Measurements from ENCODE around the gene GPR142. TPM values are rescaled to one million over a fixed set of nuclear protein-coding genes. Genes with fewer than 3 reads are reported as not detected.

Gene GPR142
- total RNA-seq, 1 donor from 2014 or later: 4.1 TPM

DNA sequence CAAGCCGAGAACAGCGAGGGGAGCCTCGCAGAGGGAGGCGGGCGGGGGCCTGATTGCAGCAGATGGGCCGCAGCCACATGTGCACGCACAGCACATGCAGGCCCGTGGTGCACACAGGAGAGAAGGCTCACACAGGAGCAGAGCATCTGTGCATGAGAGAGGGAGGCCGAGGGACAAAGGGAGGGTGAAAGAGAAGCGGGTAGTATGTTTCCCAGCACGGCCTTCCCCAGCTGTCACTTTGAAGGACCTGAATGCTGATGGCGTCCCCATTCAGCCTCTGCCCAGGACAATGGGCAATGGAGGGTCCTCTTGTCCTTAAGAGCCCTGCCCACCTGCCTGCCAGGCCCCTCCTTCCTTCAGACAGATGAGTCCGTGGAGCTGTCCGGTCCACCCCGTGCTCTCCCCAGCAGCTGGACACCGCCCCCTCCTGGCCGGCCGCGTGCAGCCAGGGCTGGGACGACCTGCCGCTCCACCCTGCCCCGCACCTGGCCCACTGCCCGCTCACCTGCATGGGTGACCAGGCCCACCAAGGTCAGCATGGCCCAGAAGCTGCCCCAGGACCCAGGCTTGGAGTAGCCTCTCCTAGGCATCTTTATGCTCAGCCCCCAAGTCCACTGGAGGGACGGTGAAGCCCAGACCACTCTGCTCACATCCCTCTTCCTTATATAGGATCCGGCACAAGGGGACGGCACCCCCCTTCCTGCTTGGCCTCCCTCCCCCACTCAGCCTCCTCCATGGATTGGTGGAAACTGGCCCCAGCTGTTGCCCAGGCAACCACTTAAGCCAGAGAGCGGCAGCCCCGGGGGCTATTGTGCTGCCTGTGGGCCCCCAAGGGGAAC is 5.9 kb upstream of the GPR142 start, which contains the start of gene BTBD17:
TSS of gene BTBD17 (minus strand) at position 639 of the 839 bp plus-strand sequence. CDS start at position 590, 49 bp downstream.
- H3K4me3 Mint-ChIP-seq: peak within 1 kb of the TSS; percentile 68
- no peak for DNase-seq (ENCODE audit: extremely low spot score, unreplicated experiment)
- peaks cover 29% of the 10 kb centered on the region for H3K27me3 Mint-ChIP-seq
- H3K27ac Mint-ChIP-seq: peak within 1 kb of the TSS; percentile 56
- peaks cover 7% of the 10 kb centered on the region for H3K4me1 Mint-ChIP-seq (ENCODE audit: unreplicated experiment)
- H3K9me3 Mint-ChIP-seq: no peaks in the 10 kb centered on the region
- H3K36me3 Mint-ChIP-seq: no peaks in the 10 kb centered on the region
- TF ChIP-seq, protein P1, sequence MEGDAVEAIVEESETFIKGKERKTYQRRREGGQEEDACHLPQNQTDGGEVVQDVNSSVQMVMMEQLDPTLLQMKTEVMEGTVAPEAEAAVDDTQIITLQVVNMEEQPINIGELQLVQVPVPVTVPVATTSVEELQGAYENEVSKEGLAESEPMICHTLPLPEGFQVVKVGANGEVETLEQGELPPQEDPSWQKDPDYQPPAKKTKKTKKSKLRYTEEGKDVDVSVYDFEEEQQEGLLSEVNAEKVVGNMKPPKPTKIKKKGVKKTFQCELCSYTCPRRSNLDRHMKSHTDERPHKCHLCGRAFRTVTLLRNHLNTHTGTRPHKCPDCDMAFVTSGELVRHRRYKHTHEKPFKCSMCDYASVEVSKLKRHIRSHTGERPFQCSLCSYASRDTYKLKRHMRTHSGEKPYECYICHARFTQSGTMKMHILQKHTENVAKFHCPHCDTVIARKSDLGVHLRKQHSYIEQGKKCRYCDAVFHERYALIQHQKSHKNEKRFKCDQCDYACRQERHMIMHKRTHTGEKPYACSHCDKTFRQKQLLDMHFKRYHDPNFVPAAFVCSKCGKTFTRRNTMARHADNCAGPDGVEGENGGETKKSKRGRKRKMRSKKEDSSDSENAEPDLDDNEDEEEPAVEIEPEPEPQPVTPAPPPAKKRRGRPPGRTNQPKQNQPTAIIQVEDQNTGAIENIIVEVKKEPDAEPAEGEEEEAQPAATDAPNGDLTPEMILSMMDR (conservative IDR thresholded peaks at IDR 0.05): peak; percentile 87

- no peak for DNase-seq (ENCODE audit: extremely low spot score, unreplicated experiment)
- Mint-ChIP-seq H3K27ac (no peak overlapping the region), H3K4me1 (ENCODE audit: unreplicated experiment) (peaks cover 7% of the 10 kb centered on the region), H3K36me3 (no peaks in the 10 kb centered on the region), H3K9me3 (no peaks in the 10 kb centered on the region), H3K27me3 (peaks cover 27% of the 10 kb centered on the region), H3K4me3 (no peak overlapping the region)
- TF ChIP-seq, protein P1 (conservative IDR thresholded peaks at IDR 0.05): no peak
Measured at GRCh38 chr17:74362069-74362405, 5.3 kb upstream of the GPR142 start.

- Mint-ChIP-seq H3K27ac (no peak overlapping the region), H3K27me3 (peaks cover 23% of the 10 kb centered on the region), H3K4me1 (ENCODE audit: unreplicated experiment) (peaks cover 4% of the 10 kb centered on the region), H3K36me3 (no peaks in the 10 kb centered on the region), H3K4me3 (peak overlapping the region; percentile 25), H3K9me3 (no peaks in the 10 kb centered on the region)
- DNase-seq (ENCODE audit: extremely low spot score, unreplicated experiment): no peak
- TF ChIP-seq, protein P1 (conservative IDR thresholded peaks at IDR 0.05): no peak
Measured at GRCh38 chr17:74362810-74363498, 4.4 kb upstream of the GPR142 start.

DNA sequence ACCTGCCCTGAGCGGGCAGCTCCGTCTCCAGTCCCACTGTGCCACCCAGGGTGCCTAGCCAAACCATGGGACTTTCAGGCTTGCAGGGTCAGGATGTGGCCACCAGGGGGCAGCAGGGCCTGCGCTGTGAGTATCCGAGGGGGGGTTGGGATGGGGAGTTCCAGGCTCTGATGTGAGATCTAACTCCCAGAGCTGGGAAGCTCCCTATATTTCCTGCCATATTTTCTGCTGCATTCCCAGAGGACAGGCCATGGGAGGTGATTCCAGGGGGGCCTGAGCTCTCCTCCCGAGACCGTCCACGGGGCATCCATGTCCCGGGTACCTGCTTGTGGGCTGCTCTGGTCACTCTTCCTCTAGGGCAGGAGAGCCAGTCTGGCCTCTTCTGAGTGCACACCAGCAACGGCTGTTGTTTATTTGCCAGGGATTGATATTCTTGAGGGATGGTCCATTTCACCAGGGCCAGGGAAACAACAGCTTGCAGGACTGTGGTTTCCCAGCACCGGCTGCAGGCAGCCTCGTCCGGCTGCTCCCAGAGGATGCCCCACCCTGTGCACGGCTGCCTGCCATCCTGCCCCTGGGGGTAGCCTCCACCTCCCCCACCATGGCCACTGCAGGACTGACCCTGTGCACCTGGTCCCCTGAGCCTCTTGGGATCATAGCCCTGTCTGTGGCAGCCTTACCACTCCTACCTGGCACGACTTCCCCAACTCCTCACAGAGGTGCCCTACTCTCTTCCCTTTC is 1.2 kb downstream of the GPR142 start:
- peak overlapping the region; percentile 52 for H3K4me3 Mint-ChIP-seq

DNA sequence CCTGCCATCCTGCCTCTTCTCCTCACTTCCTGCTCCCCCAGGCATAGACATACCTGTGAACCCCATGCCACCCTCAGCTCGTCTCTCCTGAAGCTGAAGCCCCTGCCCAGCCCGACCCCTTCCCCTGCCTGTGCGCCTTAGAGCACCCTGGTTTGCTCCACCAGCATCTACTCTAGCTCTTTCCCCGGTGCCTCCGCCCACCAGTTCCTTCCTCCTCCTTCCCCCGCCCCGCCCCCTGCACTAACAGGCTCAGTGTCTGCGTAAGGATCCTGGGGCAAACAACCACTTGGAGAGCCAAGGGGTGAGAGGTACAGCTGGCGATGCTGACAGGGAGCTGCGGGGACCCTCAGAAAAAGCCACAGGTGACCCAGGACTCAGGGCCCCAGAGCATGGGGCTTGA is 1.9 kb downstream of the GPR142 start:
- Mint-ChIP-seq H3K4me1 (ENCODE audit: unreplicated experiment) (no peaks in the 10 kb centered on the region), H3K36me3 (no peaks in the 10 kb centered on the region), H3K27me3 (peaks cover 2% of the 10 kb centered on the region), H3K4me3 (peak overlapping the region; percentile 45), H3K9me3 (no peaks in the 10 kb centered on the region), H3K27ac (peak overlapping the region; percentile 39)
- DNase-seq (ENCODE audit: extremely low spot score, unreplicated experiment): no peak
- TF ChIP-seq, protein P1 (conservative IDR thresholded peaks at IDR 0.05): no peak

More for the DNA sequence above, 1.2 kb downstream of the GPR142 start:
- TF ChIP-seq, protein P1 (conservative IDR thresholded peaks at IDR 0.05): peak; percentile 96
- Mint-ChIP-seq H3K4me1 (ENCODE audit: unreplicated experiment) (no peaks in the 10 kb centered on the region), H3K27me3 (peaks cover 4% of the 10 kb centered on the region), H3K36me3 (no peaks in the 10 kb centered on the region), H3K27ac (peak overlapping the region; percentile 39), H3K9me3 (no peaks in the 10 kb centered on the region)
- no peak for DNase-seq (ENCODE audit: extremely low spot score, unreplicated experiment)

Data from type B pancreatic cell (in vitro differentiated cells).